ENCODE measurements around the gene TBX6. TPM values are rescaled to one million over a fixed set of nuclear protein-coding genes. Genes with fewer than 3 reads are reported as not detected.

Gene TBX6
- total RNA-seq, 1 experiment from 2014 or later: 1.4 TPM

GRCh38 chr16:30131869-30132475, 40.2 kb upstream of the TBX6 start:
- Histone ChIP-seq H2AFZ (ENCODE audit: low read depth, low read length, poor library complexity, severe bottlenecking) (no peak overlapping the region), H3K9me2 (ENCODE audit: insufficient read depth) (no peaks in the 10 kb centered on the region), H3K36me3 (ENCODE audit: control insufficient read depth in 1 of 2, insufficient read depth in 2 of 2, low read length in 2 of 2) (no peaks in the 10 kb centered on the region), H3K9me3 (ENCODE audit: control insufficient read depth in 1 of 2, insufficient read depth in 1 of 2, low read depth in 1 of 2, low read length in 2 of 2) (no peaks in the 10 kb centered on the region), H3K27me3 (ENCODE audit: insufficient read depth, low read length) (no peaks in the 10 kb centered on the region), H3K4me3 (replicated peaks in 1 of 2; ENCODE audit: low read depth in 1 of 2, low read length in 2 of 2) (no peak overlapping the region), H3K9ac (ENCODE audit: low read length) (no peak overlapping the region), H3K4me1 (ENCODE audit: control insufficient read depth in 1 of 2, insufficient read depth in 2 of 2, low read length in 2 of 2) (no peaks in the 10 kb centered on the region), H3K79me2 (ENCODE audit: insufficient read depth, low read length) (no peaks in the 10 kb centered on the region), H4K20me1 (ENCODE audit: insufficient read depth) (no peaks in the 10 kb centered on the region), H3K4me2 (ENCODE audit: low read length) (no peak overlapping the region), H3K27ac (ENCODE audit: low read depth, low read length) (no peak overlapping the region)
- TF ChIP-seq RAD21 (IDR thresholded peaks at IDR 0.05; ENCODE audit: low read depth): no peak
- no peak for TF ChIP-seq CTCF (IDR thresholded peaks at IDR 0.05 in 2 of 3, conservative IDR thresholded peaks at IDR 0.05 in 1 of 3; ENCODE audit: borderline replicate concordance in 1 of 3, insufficient read depth in 1 of 3, low read depth in 2 of 3, low read length in 2 of 3)
- TF ChIP-seq ATF3 (IDR thresholded peaks at IDR 0.05): no peak
- TF ChIP-seq FOSL1 (IDR thresholded peaks at IDR 0.05; ENCODE audit: low read depth): no peak
- no peak for TF ChIP-seq SP1 (IDR thresholded peaks at IDR 0.05; ENCODE audit: low read depth)
- TF ChIP-seq JUND (IDR thresholded peaks at IDR 0.05): no peak
- no peak for TF ChIP-seq EZH2phosphoT487 (IDR thresholded peaks at IDR 0.05; ENCODE audit: borderline replicate concordance)
- no peak for TF ChIP-seq SRF (IDR thresholded peaks at IDR 0.05; ENCODE audit: low read depth)
- TF ChIP-seq CBX3 (IDR thresholded peaks at IDR 0.05; ENCODE audit: low read depth): no peak
- TF ChIP-seq ELF1 (IDR thresholded peaks at IDR 0.05; ENCODE audit: borderline replicate concordance, low read depth): no peak
- TF ChIP-seq EZH2 (IDR thresholded peaks at IDR 0.05): no peak
- TF ChIP-seq POLR2A (IDR thresholded peaks at IDR 0.05; ENCODE audit: borderline replicate concordance, extremely low read depth, insufficient read depth, insufficient read length): no peak
- TF ChIP-seq ZNF274 (IDR thresholded peaks at IDR 0.05; ENCODE audit: low read depth, low read length): no peak
- TF ChIP-seq ZFX (IDR thresholded peaks at IDR 0.05): no peak
- TF ChIP-seq CEBPB (IDR thresholded peaks at IDR 0.05; ENCODE audit: low read depth): no peak
- BruUV-seq (replicated peaks): no TSS peak
- no peak for ATAC-seq
- intact Hi-C loops (cut with micrococcal nuclease): no loop called here
- ChIA-PET RAD21 (ENCODE audit: low non-redundant PET in 1 of 2, low total read pairs in 2 of 2, uncharacterized antibody in 2 of 2, unreplicated experiment in 2 of 2) (no interaction called here), POLR2A (no interaction called here), CTCF (no interaction called here)
- DNase-seq (ENCODE audit: low read depth, low spot score): no peak

All from HCT116 (cell line).